Naive B cell (primary cell): ENCODE data around the gene NUDC. TPM values are rescaled to one million over a fixed set of nuclear protein-coding genes. Genes with fewer than 3 reads are reported as not detected.
"Not testable (repeated sequence)": the region's sequence is repeated elsewhere in the genome, so short reads cannot be mapped to it uniquely, and the experiment has no call there.

Experiments used
- ATAC-seq, 2 donors: fragments of 150-1000 bp; cut with Tn5 transposase; 2 replicates each; pipeline ENCODE4 v1.10.0; 2021; ENCODE audit warnings: low read depth in 2 of 2, mild to moderate bottlenecking in 2 of 2, moderate library complexity in 2 of 2
- DNase-seq: peaks from one replicate; pipeline ENCODE4 v3.0.0; 2022
- H3K27ac Mint-ChIP-seq, 6 donors: one replicate each; pipeline ENCODE4 v1.8.0; 2020 to 2022; ENCODE audit warnings: mild to moderate bottlenecking in 6 of 6, mixed read lengths in 6 of 6, moderate library complexity in 5 of 6, inconsistent platforms in 2 of 6
- H3K27me3 Mint-ChIP-seq, 3 donors: one replicate each; pipeline ENCODE4 v1.8.0; 2021 to 2022; ENCODE audit warnings: mixed read lengths in 3 of 3, mild to moderate bottlenecking in 1 of 3
- H3K36me3 Mint-ChIP-seq, 2 donors: one replicate each; pipeline ENCODE4 v1.8.0; 2020 to 2022; ENCODE audit warnings: mixed read lengths in 2 of 2, inconsistent platforms in 1 of 2, mild to moderate bottlenecking in 1 of 2
- H3K4me1 Mint-ChIP-seq, 3 donors: one replicate each; pipeline ENCODE4 v1.8.0; 2020 to 2022; ENCODE audit warnings: mixed read lengths in 3 of 3, inconsistent platforms in 1 of 3, mild to moderate bottlenecking in 1 of 3, moderate library complexity in 1 of 3
- H3K4me3 Mint-ChIP-seq, 8 donors: one replicate each; pipeline ENCODE4 v1.8.0; 2020 to 2022; ENCODE audit warnings: mild to moderate bottlenecking in 8 of 8, mixed read lengths in 8 of 8, moderate library complexity in 8 of 8, inconsistent platforms in 2 of 8
- H3K9me3 Mint-ChIP-seq, 7 donors: one replicate each; pipeline ENCODE4 v1.8.0; 2020 to 2022; ENCODE audit warnings: mixed read lengths in 7 of 7, mild to moderate bottlenecking in 5 of 7, inconsistent platforms in 2 of 7, moderate library complexity in 1 of 7
- polyA plus RNA-seq, 6 donors: library from polyadenylated mRNA; unstranded; fragments of 300-500 nt; fragmentation: Illumina TruSeq; gene quantifications; one replicate each; pipeline ENCODE4 v1.2.3, GENCODE V29; 2021; ENCODE audit warnings: low read depth in 6 of 6

The NUDC gene
- 100 to 1,000 TPM in 1 of 6 donors, 10 to 100 TPM in 5; 73.5 to 110 (median 86.7) TPM for polyA plus RNA-seq

- peak; percentile 90 for ATAC-seq
- H3K27ac Mint-ChIP-seq = peak within 1 kb of the TSS; percentile 90 to 99 (median 98)
These were observed at the start of gene NUDC for GRCh38 chr1:26921540-26922430. TSS of gene NUDC (plus strand) at chr1:26921743. CDS start at chr1:26921849, 106 bp downstream.

DNA sequence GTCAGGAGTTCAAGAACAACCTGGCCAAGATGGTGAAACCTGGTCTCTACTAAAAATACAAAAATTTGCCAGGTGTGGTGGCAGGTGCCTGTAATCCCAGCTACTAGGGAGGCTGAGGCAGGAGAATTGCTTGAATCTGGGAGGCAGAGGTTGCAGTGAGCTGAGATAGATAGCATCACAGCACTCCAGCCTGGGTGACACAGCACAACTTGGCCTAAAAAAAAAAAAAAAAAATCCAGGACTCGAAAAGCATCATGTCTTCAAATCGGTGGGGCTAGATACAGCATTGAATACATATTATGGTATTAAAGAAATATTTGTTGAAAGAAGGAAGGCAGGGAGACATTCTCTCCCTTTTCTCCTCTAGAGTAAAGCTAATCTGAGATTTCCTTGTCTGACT lies 48.4 kb upstream of the NUDC start:
- ATAC-seq, DNase-seq, H3K27me3 Mint-ChIP-seq, H3K4me1 Mint-ChIP-seq, H3K9me3 Mint-ChIP-seq, H3K36me3 Mint-ChIP-seq: not testable (repeated sequence)
- Mint-ChIP-seq H3K27ac (peak overlapping the region in 1 of 6 donors; percentile 16), H3K4me3 (peak overlapping the region in 1 of 8 donors; percentile 42)

More at GRCh38 chr1:26921540-26922430, at the start of gene NUDC:
- H3K4me3 Mint-ChIP-seq = peak within 1 kb of the TSS; percentile 82 to 99 (median 96)
- DNase-seq = peak; percentile 94
- peaks cover 0 to 2% of the 10 kb centered on the region in 2 donors for H3K36me3 Mint-ChIP-seq
- H3K4me1 Mint-ChIP-seq = peaks cover 26 to 38% (median 26%) of the 10 kb centered on the region in 3 donors
- no peaks in the 10 kb centered on the region for H3K27me3 Mint-ChIP-seq
- no peaks in the 10 kb centered on the region for H3K9me3 Mint-ChIP-seq

- Mint-ChIP-seq H3K9me3 (no peaks in the 10 kb centered on the region), H3K4me3 (no peak overlapping the region), H3K36me3 (no peaks in the 10 kb centered on the region), H3K27ac (peak overlapping the region in 1 of 6 donors; percentile 84), H3K27me3 (no peaks in the 10 kb centered on the region), H3K4me1 (peaks cover 0 to 7% (median 0%) of the 10 kb centered on the region in 3 donors)
- ATAC-seq = no peak
- no peak for DNase-seq
These were observed 46.6 kb upstream of the NUDC start for GRCh38 chr1:26874896-26875295.

DNA sequence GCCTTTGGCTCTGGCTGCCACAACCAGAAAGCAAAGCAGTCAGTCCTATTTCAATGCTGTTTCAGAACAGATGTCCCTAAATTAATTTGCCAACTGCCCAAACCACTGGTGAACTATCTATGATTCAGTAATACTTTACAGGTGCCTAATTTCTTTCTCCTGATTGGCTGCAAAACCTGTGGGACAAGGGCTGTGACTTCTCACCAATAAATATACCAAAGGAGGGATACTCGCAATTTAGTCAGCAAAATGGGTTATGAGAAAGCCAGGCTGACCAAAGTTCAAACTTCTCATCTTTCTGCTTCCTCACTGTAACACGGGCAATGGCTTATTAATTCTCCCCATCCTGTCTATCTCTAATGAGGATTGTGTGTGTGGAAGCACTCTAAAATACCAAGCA lies 44.2 kb upstream of the NUDC start:
- Mint-ChIP-seq H3K4me1 (peaks cover 4 to 7% (median 4%) of the 10 kb centered on the region in 3 donors), H3K36me3 (peaks cover 2 to 4% of the 10 kb centered on the region in 2 donors), H3K27ac (no peak overlapping the region), H3K9me3 (no peaks in the 10 kb centered on the region), H3K4me3 (no peak overlapping the region), H3K27me3 (no peaks in the 10 kb centered on the region)
- ATAC-seq (no peak), DNase-seq (no peak)

- Mint-ChIP-seq H3K4me1 (peaks cover 11 to 13% (median 12%) of the 10 kb centered on the region in 3 donors), H3K9me3 (no peaks in the 10 kb centered on the region), H3K27me3 (no peaks in the 10 kb centered on the region), H3K36me3 (peaks cover 13 to 24% of the 10 kb centered on the region in 2 donors), H3K27ac (no peak overlapping the region), H3K4me3 (no peak overlapping the region)
- DNase-seq (no peak), ATAC-seq (no peak)
These were observed 41.8 kb upstream of the NUDC start for GRCh38 chr1:26879793-26880192.

GRCh38 chr1:26881611-26882010 lies 39.9 kb upstream of the NUDC start:
- not testable (repeated sequence) for H3K27ac Mint-ChIP-seq, H3K9me3 Mint-ChIP-seq, ATAC-seq, DNase-seq, H3K27me3 Mint-ChIP-seq, H3K4me3 Mint-ChIP-seq
- peaks cover 13 to 17% (median 15%) of the 10 kb centered on the region in 3 donors for H3K4me1 Mint-ChIP-seq
- H3K36me3 Mint-ChIP-seq = peaks cover 13 to 30% of the 10 kb centered on the region in 2 donors

GRCh38 chr1:26882696-26883463 lies 38.7 kb upstream of the NUDC start:
- DNase-seq (no peak), ATAC-seq (no peak)
- Mint-ChIP-seq H3K36me3 (peaks cover 13 to 30% of the 10 kb centered on the region in 2 donors), H3K27ac (no peak overlapping the region), H3K9me3 (no peaks in the 10 kb centered on the region), H3K27me3 (no peaks in the 10 kb centered on the region), H3K4me3 (no peak overlapping the region), H3K4me1 (peaks cover 13 to 20% (median 17%) of the 10 kb centered on the region in 3 donors)

GRCh38 chr1:26887125-26887524 lies 34.4 kb upstream of the NUDC start:
- ATAC-seq = no peak
- Mint-ChIP-seq H3K4me3 (peak overlapping the region in 3 of 8 donors; percentile 63 to 87 (median 83)), H3K27me3 (no peaks in the 10 kb centered on the region), H3K9me3 (no peaks in the 10 kb centered on the region), H3K4me1 (peaks cover 30 to 45% (median 40%) of the 10 kb centered on the region in 3 donors), H3K27ac (peak overlapping the region in 1 of 6 donors; percentile 65), H3K36me3 (peaks cover 9 to 37% of the 10 kb centered on the region in 2 donors)
- DNase-seq = no peak

DNA sequence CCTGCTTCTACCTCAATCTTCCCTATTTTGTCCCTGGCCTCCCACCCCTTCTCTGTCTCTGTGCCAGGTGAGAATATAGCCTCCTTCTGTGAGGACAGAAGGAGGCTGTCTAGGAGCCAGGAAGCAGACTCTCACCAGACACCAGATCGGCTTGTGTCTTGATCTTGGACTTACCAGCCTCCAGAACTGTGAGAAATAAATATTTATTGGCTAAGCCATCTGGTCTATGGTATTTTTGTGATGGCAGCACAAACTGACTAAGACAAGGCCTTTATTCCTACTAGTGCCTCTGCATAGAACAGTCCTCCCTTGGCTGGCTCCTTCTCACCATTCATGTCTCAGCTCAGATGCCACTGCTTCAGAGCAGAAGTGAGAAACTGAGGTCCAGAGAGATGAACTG lies 33.3 kb upstream of the NUDC start:
- no peak for ATAC-seq
- H3K27me3 Mint-ChIP-seq = no peaks in the 10 kb centered on the region
- DNase-seq = no peak
- H3K27ac Mint-ChIP-seq = peak overlapping the region in 4 of 6 donors; percentile 49 to 94 (median 84)
- H3K36me3 Mint-ChIP-seq = peaks cover 1 to 26% of the 10 kb centered on the region in 2 donors
- H3K4me3 Mint-ChIP-seq = peak overlapping the region in 7 of 8 donors; percentile 53 to 97 (median 93)
- no peaks in the 10 kb centered on the region for H3K9me3 Mint-ChIP-seq
- peaks cover 27 to 41% (median 37%) of the 10 kb centered on the region in 3 donors for H3K4me1 Mint-ChIP-seq

DNA sequence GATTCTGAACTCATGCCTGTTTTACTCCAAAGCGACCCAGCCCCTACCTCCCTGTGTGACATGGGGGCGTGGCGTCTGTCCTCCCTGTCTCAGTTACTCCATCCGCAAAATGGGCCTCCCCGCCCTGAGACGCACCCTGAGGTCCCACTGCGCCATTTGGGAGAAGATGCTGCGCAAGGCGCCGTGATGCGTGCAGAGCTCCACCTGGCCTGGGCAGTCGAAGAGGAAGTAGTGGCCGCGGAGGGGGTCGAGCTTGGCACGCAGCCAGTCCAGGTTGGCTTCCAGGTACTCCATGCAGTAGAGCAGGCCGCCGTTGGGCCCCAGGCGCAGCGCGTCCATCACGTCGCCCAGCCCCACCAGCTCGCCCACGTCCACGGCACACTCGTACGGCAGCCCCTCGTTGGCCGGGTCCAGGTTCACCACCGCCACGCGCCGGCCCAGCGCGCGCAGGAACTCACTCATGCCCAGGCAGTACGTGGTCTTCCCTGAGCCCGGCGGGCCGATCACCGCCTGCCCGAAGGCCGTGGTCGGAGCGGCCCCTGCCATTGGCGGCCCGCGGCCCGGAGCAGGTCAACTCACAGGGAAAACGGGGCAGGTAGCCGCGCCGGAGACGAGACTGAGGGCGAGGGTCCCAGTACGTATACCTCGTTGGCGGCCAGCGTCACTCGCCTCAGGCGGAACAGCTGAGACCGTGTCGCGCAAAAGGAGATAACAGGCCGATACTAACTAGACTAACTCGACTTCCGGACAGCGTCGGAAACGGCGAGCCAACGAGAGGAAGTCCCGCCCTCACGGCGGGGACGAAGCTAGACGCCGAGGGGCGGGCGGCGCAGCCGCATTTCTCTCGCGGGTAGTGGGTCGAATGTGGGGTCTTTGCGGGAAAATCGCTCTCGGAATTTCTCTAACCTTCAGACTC lies 31.7 kb upstream of the NUDC start, which contains the start of gene GPN2:
TSS of gene GPN2 (minus strand) at position 733 of the 916 bp plus-strand sequence. CDS start at position 546, 187 bp downstream.
- Mint-ChIP-seq H3K4me1 (peaks cover 30 to 44% (median 40%) of the 10 kb centered on the region in 3 donors), H3K36me3 (peaks cover 5 to 23% of the 10 kb centered on the region in 2 donors), H3K27ac (peak within 1 kb of the TSS; percentile 93 to 97 (median 96)), H3K9me3 (no peaks in the 10 kb centered on the region), H3K4me3 (peak within 1 kb of the TSS; percentile 93 to 97 (median 96)), H3K27me3 (no peaks in the 10 kb centered on the region)
- peak; percentile 94 to 96 for ATAC-seq
- peak; percentile 74 for DNase-seq

DNA sequence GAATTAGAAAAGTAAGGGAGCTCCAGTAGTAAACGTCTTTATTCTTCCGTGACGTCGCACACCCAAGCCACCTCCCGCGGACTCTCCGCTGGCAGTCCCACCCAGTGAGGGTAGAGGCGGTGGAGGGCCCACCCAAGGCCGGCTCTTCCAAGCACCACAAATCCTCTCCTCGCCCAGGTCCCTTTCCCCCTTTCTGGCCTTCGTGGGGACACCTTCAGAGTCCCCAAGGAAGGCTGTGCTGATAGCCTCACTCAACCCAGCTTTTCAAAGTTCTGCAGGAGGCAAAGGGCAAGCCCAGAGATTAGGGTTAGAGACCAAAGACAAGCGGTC lies 31.1 kb upstream of the NUDC start:
- peaks cover 26 to 43% (median 40%) of the 10 kb centered on the region in 3 donors for H3K4me1 Mint-ChIP-seq
- no peak for DNase-seq
- peaks cover 5 to 20% of the 10 kb centered on the region in 2 donors for H3K36me3 Mint-ChIP-seq
- H3K27ac Mint-ChIP-seq = peak overlapping the region; percentile 92 to 97 (median 94)
- H3K4me3 Mint-ChIP-seq = peak overlapping the region; percentile 93 to 97 (median 96)
- H3K27me3 Mint-ChIP-seq = no peaks in the 10 kb centered on the region
- no peaks in the 10 kb centered on the region for H3K9me3 Mint-ChIP-seq
- ATAC-seq = peak; percentile 44 to 49

GRCh38 chr1:26894263-26894662 lies 27.3 kb upstream of the NUDC start:
- peaks cover 22 to 45% (median 34%) of the 10 kb centered on the region in 3 donors for H3K4me1 Mint-ChIP-seq

More at GRCh38 chr1:26894263-26894662, 27.3 kb upstream of the NUDC start:
- H3K27ac Mint-ChIP-seq = peak overlapping the region in 2 of 6 donors; percentile 17 to 69
- no peaks in the 10 kb centered on the region for H3K9me3 Mint-ChIP-seq
- H3K36me3 Mint-ChIP-seq = peaks cover 12 to 20% of the 10 kb centered on the region in 2 donors
- H3K27me3 Mint-ChIP-seq = no peaks in the 10 kb centered on the region
- H3K4me3 Mint-ChIP-seq = peak overlapping the region in 2 of 8 donors; percentile 30 to 71
- DNase-seq = no peak
- ATAC-seq = no peak
